NCI-H2029 treated with DMSO at 0.1 percent for 48 hours (cell line): Measurements from ENCODE around the gene THSD1.

ENCODE experiments used
- DNase-seq: peaks from one replicate; lab custom pipeline; 2025; lab: John Stamatoyannopoulos, UW

The THSD1 gene, protein sequence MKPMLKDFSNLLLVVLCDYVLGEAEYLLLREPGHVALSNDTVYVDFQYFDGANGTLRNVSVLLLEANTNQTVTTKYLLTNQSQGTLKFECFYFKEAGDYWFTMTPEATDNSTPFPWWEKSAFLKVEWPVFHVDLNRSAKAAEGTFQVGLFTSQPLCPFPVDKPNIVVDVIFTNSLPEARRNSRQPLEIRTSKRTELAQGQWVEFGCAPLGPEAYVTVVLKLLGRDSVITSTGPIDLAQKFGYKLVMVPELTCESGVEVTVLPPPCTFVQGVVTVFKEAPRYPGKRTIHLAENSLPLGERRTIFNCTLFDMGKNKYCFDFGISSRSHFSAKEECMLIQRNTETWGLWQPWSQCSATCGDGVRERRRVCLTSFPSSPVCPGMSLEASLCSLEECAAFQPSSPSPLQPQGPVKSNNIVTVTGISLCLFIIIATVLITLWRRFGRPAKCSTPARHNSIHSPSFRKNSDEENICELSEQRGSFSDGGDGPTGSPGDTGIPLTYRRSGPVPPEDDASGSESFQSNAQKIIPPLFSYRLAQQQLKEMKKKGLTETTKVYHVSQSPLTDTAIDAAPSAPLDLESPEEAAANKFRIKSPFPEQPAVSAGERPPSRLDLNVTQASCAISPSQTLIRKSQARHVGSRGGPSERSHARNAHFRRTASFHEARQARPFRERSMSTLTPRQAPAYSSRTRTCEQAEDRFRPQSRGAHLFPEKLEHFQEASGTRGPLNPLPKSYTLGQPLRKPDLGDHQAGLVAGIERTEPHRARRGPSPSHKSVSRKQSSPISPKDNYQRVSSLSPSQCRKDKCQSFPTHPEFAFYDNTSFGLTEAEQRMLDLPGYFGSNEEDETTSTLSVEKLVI

DNA sequence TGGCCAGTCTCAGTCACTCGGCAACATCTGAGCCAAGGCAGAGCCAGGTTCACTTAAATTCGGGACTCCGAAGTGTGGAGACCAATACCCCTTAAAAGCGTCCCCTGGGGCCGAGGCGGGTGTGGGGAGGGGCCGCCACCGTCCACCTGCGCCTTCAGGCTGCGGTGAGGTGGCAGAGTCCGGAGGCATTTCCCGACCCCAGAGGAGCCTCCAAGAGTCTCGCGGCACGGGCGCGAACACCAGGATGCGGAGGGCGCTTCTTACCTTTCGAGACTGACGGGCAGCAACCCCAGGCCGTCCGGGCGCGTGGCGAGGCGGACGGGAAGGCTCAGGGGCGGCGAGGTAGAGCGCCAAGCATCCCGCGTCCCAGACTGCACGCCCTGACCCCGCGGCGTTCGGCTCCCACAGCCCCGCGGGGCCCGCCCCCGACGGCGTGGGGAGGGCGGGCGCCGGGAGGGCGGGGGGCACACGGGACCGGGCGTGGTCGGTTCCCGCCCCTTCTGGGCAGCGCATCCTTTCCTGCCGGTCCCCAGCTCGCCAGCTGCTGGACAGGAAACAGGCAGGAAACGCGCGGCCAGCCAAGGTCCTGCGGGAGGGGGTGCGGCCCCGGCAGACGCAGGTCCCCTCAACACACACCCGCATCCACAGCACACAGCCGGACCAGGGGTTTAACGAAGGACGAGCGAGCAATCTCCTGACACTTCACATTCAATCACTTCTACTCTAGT is at the start of gene THSD1:
THSD1 (minus strand) TSS at position 406 of the 728 bp plus-strand sequence. CDS start 3,572 bp downstream, outside the sequence.
- no peak for DNase-seq

DNA sequence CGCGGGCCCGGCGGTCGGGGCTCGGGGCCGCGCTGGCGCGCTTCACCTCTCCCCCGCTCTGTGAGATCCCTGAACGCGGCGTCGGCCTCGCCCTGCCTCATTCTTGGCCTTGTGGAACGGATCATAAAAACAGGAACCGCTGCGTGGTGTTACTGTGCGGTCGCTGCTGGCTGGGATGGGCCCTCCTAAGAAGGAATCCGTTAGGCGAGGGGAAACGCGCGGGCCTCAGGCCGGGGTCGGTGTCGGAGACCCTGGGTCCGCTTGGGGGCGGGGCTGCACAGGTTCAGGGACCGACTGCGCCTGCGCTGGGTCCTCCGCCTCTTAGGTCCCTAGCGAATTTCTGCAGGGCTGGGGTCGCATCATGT is 49.7 kb upstream of the THSD1 start:
- DNase-seq = peak; percentile 10

DNA sequence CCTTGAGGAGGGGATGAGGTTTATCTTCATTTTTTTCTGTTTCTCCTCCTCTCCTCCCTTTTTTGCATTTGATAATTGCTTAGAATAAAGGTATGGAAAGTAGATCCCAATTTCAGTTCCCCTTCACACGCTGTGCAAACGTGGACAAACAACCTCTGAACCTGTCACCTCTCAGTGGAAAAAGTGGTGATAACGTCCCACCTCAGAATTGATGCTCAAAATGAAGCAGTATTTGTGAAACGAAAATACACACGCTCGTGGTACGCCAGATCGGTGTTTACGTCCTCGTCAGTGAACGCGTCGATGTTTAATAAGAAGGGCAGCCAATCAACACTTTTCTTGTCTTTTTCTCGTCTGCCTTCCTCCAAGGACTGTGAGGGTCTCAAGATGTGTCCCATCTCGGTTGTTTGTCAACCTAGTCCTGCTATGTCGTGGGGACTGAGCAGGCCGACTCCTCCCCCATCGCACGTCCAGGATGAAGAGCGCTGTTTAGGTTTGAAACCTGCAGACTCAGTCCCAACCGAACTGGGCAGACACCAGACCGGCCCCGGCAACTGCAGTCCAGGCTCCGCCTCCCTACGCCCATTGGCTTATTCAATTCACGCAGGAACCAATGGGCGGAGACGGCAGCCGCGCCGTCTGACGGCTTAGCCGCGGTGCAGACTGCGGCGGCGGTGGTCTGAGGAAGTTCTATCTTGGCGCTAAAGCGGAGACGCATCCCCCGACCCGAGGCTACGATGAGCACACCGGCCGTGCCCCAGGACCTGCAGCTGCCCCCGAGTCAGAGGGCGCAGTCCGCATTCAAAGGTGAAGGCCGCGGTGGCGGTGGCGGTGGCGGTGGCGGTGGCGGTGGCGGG is 49.1 kb upstream of the THSD1 start, which contains the start of gene CKAP2:
CKAP2 (plus strand) TSS at position 659 of the 857 bp plus-strand sequence; CDS start at position 738, 79 bp downstream.
- peak; percentile 27 for DNase-seq

DNA sequence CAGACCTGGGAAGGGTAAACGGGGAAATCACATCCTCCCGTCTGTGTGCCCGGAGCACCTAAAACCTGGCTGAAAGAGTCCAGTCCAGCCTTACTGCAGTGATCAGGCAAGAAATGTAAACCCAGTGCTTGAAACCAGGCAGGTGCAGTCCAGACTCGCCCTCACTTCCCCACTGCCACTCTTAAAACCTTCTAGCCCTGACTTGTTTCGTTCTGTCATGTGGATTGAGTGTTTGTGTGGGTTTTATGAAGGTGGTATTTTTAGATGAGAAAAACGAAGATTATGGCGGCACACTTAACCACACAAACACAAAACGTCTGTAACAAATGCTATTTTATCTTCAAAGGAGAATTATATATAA is 48.5 kb upstream of the THSD1 start:
- no peak for DNase-seq

DNA sequence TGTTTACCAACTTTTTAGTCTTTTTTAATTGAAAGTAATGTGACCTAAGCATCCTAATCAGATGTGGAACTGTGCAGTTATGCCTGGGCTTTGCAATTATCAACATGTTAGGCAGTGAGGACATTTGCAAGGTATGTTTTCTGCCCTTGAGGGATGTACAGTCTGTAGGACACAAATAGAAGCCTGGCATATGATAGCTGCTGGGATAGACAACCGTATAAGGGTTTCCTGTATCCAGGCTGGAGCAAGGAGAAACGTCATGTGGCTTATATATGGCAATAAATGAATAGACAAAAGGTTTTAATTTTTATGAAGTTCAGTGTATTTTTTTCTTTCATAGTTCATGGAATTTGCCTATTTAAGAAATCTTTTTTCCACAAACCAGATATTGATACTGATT is 46.5 kb upstream of the THSD1 start:
- DNase-seq = no peak

DNA sequence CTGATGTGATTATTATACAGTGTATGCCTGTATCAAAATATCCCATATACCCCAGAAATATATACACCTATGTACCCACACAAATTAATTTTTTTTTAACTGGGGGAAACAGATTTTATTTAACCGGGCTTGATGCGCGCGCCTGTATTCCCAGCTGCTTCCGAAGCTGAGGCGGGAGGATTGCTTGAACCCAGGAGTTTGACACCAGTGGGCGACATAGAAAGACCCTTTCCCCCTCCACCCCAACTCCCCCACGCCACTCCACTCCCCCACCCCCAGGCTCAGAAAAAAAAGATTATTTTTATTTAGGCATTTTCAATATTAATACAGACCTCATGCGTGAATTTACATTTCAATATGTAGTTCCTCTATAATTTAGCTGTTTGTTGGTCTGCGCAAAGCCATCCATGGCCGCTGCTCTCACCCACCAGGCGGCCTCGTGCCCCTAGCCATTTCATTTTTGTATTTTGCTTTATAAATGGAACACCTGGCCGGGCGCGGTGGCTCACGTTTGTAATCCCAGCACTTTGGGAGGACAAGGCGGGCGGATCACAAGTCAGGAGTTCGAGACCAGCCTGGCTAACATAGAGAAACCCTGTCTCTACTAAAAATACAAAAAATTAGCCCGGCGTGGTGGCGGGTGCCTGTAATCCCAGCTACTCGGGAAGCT is 45.3 kb upstream of the THSD1 start:
- DNase-seq = no peak

DNA sequence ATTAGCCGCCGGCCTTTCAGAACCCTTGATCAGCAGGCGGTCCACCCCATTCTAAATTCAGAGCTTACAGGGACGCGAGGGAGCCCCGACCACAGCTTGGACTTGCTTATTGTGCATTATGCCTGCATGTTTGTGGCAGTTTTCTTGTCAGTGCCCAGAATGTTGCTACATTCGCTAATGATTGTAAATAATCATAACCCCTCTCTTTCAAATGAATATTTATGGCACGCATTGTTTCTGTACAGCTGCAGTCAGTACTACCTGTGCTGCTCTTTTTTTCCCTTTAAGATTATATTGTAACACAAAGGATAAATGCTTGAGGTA is 44.8 kb upstream of the THSD1 start:
- peak; percentile 55 for DNase-seq

DNA sequence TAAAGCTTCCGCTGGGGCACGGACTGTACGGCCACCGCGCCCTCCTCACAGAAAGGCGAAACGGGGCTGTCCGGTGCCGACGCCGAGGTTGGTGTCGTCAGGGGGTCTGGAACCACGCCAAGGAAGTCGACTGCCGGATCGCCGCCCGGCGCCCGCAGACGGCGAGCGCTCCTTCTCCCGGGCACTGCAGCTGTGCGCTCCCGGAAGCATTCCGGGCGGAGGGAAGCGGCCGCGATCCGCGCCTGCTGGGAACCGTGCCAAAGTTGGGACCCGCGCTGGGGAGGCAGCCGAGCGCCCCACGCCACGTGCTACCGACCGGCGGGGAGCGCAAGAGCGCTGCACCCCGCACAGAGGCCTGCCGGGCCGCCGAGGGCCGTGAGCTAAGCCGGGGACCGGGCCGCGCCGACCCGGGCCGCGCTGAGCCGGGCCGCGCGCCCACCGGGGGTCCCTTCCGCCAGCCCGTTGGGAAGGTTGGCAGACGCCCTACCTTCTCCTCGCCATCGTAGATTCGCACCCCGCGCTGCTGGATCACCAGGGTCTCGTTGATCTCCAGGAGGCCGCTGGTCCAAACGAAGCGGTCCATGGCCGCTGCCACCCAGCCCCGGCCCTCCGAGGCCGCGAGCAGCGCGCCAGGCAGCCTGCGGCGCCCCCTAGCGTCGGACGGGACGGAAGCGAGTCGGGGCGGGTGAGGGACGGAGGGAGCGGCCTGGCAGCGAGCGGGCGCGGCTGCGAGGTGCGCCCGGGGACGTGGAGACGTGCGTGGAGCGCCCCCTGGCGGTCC is 44.2 kb upstream of the THSD1 start, which contains the start of gene VPS36:
VPS36 (minus strand) TSS at position 623 of the 781 bp plus-strand sequence; CDS start at position 583, 40 bp downstream.
- DNase-seq = peak; percentile 7

DNA sequence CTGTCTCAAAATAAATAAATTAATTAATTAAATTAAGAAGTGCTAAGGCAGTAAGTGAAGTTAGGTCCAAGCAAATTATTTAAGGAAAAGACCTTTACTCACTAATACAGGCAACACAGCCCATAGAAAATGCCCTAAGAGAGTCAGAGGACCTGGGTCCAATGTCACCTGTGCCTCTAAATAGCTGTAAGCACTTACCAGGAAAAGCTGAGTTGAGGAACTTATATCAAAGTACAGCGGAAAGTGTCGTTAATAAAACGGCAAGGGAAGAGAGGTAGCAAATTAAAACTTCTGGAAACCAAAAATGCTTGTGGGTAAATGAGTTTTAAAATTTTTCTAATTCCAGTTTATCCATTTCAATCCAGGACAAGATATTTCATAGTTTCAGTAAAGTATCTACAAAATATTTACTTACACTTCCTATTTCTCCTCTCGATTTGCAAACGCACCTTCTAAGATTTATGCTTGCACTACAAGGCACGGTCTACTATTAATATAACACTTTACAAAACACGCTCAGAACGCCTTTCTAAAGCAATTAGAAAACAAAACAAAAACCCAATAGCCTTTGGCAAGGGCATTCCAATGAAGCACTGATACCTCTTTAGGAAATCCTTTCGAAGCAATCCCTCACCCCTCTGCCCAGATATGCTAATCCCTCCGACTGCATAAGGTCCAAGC is 43.5 kb upstream of the THSD1 start:
- DNase-seq = no peak

DNA sequence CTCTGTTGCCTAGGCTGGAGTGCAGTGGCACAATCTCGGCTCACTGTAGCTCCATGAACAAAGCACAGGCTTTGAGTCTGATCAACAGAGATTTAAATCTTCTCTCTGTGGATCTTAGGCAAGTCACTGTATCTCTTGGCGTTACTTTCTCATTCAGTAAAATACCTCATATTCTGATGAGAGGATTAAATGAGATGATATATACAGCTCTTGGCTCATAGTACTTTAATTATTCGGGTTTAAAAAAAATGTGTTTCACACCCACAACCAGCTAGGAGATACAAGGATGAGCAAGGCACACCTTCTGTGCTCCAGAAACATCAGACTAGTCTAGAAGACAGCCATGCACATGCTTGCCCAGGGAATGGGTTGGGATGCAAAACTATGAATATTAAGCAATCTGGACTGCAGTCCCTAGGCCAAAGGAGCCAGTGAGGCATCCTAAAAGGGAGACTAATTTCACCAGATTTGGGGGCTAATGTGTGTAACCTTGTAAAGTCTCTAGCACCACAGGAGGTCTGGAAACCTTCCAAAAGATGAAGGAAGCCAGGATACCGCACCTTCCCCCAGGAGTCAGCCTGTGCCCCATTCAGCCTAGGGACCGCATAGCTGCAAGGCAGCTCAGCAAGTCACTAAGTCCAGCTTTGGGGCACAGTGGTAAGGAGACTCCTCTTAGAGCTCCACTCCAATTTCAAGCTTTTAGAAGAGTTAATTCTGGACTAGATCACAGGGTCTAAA is 42.0 kb upstream of the THSD1 start:
- DNase-seq = no peak

DNA sequence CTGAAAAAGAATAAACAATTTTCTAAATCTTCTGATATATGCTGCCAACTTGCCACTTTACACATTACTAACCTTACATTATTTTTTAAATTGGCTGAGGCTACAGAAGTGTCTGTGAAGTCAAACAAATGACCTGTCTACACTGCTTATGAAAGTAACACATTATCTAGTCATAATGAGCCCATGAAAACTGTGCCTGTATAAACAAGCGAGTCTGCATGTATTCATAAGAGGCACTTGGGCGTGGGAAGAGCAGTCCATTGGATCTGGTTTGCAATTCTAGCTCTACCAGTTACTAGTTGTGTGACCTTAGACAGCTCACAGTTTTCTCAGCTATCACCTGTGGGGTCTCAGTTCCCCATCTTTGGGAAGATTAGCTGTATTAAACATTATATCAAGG is 41.4 kb upstream of the THSD1 start:
- peak; percentile 14 for DNase-seq

DNA sequence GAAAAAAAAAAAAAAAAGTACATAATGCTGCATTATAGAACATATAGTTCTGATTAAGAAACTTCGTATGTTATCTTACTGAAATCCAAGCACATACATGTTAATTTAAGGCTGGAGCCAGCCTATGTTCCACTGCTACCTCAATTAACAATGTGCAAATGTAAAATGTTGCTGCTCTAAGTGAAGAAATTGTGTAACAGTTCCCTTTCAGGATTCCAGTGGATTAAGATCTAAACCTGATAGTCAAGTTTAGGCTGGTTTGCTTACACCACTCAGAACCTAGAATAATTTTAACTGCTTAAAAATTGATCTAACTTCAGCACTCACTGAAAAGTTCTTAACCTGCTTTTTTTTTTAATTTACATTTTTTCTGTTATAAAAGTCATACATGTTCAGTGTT is 40.3 kb upstream of the THSD1 start:
- no peak for DNase-seq

DNA sequence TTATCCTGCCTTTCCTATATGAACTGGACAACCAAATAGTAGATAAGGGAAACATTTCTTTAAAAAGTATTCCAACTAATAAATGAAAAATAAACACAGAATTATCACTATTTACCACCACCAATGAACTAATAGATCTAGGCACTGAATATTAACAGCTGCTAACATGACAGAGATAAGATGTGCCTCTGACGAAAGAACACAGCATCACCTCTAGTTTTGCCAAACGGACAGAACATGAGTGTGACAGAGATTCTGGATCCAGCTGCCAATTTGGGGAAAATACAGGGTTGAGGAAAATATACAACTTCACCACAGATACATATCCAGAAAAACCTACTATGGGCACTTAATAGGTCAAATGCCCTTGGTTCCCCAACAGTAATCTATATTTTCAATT is 26.5 kb upstream of the THSD1 start:
- DNase-seq = no peak

DNA sequence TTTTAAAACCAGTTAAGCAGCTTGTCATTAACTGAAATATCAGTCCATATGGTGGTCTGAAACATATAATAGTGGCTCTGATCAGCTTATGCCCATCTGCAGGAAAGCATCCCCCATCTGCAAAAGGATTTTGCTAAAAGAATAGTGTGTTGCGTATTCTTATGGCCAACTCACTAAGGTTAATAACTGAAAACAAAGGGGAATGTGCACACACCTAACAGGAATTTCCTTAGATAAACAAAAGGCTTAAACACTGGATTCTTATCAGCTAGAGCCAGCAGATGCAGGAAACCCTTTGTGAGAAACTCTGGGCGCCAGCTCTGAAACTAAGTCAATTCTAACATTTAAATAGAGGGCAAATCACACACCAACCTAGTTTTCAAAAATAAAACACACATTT is 22.3 kb upstream of the THSD1 start:
- DNase-seq = no peak

DNA sequence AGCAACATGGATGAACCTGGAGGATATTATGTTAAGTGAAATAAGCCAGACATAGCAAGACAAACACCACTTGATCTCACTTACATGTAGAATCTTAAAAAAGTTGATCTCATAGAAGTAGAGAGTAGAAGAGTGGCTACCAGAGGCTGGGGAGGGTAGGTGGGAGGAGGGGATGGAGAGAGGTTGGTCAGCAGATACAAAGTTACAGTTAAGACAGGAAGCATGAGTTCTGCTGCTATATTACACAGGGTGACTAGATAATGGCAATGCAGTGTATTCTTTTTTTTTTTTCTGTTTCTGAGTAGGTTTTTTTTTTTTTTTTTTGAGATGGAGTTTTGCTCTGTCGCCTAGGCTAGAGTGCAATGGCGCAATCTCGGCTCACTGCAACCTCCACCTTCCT is 15.2 kb upstream of the THSD1 start:
- DNase-seq = no peak

DNA sequence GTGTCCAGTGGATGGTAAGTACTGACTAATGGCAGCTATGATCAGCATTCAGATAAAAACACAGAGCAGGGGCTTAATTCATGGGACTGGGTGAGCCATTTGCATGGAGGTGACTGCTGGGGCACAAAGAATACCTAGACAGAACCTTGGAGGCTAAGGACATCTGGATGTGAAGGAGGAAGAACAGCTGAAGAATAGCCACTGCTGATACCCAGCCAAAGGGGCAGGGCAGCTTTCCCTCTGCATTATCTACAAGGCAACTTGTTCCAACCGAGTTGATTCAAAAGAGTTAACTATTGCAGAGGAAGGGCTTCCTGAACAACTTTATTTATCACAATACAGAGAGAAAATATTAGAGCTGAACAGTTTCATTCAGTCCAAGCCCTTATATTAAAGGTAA is 13.1 kb upstream of the THSD1 start:
- no peak for DNase-seq

DNA sequence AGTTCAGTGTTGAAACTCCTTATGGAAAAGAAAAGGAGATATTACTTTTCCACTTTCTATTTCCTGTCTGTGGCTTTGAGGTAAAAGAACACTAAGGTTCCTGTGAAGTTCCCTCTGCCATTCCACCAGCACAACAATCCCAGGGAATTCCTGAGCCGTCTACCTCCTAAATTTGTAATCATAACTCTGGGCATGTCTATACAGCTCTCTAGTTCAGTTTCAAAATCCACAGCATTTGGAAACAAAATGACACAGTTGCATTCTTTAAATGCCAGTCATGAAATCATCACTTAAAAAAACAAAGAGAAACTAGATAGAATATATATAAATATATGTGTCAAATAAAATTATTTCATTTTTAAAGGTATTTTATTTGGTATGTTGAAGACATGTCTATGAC is 9.0 kb upstream of the THSD1 start:
- no peak for DNase-seq

DNA sequence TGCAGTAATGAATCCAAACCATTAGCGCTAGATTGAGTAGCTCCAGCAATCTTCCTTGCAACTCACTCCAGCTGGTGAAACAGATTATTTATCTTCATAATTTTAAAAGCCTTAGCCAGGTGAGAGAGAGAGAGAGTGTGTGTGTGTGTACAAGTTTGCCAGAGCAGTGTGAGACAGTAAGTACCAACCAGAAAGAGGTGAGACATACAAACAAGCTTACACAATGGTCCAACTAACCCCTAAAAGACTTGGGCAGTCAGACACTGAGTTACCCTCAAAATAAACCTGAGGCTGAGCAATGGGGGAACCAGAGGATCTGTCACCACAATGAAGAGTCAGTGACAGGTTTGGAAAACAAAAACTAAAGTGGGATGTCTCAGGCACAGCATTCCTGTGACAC is 8.1 kb upstream of the THSD1 start:
- no peak for DNase-seq

DNA sequence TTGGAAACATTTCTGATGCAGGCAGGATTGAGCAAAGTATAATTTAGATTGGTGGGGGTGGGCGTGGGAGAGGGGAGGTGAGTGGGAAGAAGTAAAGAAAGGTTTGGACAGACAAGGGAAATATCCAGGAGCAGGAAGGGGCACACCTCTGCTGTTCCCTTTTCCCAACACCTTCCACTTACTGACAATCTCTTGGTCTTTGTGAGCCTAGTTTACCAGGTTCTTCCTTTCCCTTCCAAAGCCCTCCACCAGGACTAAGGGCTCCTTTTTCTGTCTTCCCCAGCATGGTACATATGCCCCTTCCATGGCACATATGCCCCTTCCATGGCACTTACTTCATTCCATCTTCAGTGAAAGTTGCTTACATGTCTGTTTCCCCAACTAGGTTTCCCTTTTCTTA is 6.2 kb upstream of the THSD1 start:
- DNase-seq = no peak
